GM23338 (cell line): Measurements from ENCODE around the gene KPNA6. TPM values are rescaled to one million over a fixed set of nuclear protein-coding genes. Genes with fewer than 3 reads are reported as not detected.

Experiments used
- CTCF ChIP-seq, 2 experiments: fragments of 200-600 bp in 1 of 2; sonication (generic) in 1 of 2; conservative IDR thresholded peaks; 2 replicates each; pipeline versions ENCODE4 v1.5.1 to v1.6.1; 2016 to 2017; ENCODE audit warnings: antibody characterized with exemption in 2 of 2, low read depth in 2 of 2, mild to moderate bottlenecking in 2 of 2, moderate library complexity in 1 of 2
- EZH2 ChIP-seq: fragments of 200-600 bp; sonication (generic); IDR thresholded peaks from one replicate; pipeline ENCODE4 v1.8.0; 2017; ENCODE audit warnings: antibody characterized with exemption, mild to moderate bottlenecking, low read depth; ENCODE audit not compliant: unreplicated experiment
- NANOG ChIP-seq: IDR thresholded peaks from 2 replicates; pipeline ENCODE4 v1.6.1; 2016; ENCODE audit warnings: antibody characterized with exemption, borderline replicate concordance
- REST ChIP-seq: IDR thresholded peaks from one replicate; pipeline ENCODE4 v1.6.1; 2018; ENCODE audit warnings: antibody characterized with exemption; ENCODE audit not compliant: unreplicated experiment
- STAT1 ChIP-seq: IDR thresholded peaks from one replicate; pipeline ENCODE4 v1.6.1; 2016; ENCODE audit warnings: antibody characterized with exemption; ENCODE audit not compliant: unreplicated experiment
- ZNF462 ChIP-seq: fragments of 250-450 bp; sonication (Bioruptor Pico); IDR thresholded peaks from 2 replicates; pipeline ENCODE4 v1.5.0; 2020; ENCODE audit warnings: mild to moderate bottlenecking, moderate library complexity
- polyA plus RNA-seq: library from polyadenylated mRNA; unstranded; fragments of >200 nt; fragmentation: Nextera tagmentation; extraction: Ambion mirVana; gene quantifications from 2 replicates; pipeline ENCODE4 v1.2.1, GENCODE V29; 2016
- total RNA-seq: library from RNA; depleted of rRNA; stranded (reverse); fragments of >200 nt; shearing (Covaris generic); gene quantifications from 2 replicates; pipeline ENCODE4 v1.2.3, GENCODE V29; 2014

KPNA6 gene
- total and polyA plus RNA-seq, 2 experiments from 2014 or later, result 28.6 to 72.2 TPM

GRCh38 chr1:32195531-32195930, 87.7 kb downstream of the KPNA6 start (continued):
- TF ChIP-seq ZNF462 (CRISPR knock-in tag), result no peak
- no peak for TF ChIP-seq NANOG
- TF ChIP-seq CTCF (conservative IDR thresholded peaks at IDR 0.05; ENCODE audit: low read depth in 2 of 2), result no peak
- TF ChIP-seq STAT1, result no peak
- TF ChIP-seq EZH2, result no peak
- no peak for TF ChIP-seq REST
